Endothelial cell of umbilical vein (primary cell): ENCODE results near the gene TRAF3. TPM values are rescaled to one million over a fixed set of nuclear protein-coding genes. Genes with fewer than 3 reads are reported as not detected.

ENCODE experiments used
- BruUV-seq: library from RNA; stranded (reverse); fragments of 400-500 nt; replicated peaks from 2 replicates; lab custom pipeline; 2021; lab: Mats Ljungman, UMichigan
- CTCF ChIA-PET: fragments of 300-600, 350-600 bp; sonication (Branson Sonifier 250); formaldehyde crosslinking; loops from one replicate; lab custom pipeline; 2021; ENCODE audit warnings: antibody characterized with exemption, inconsistent platforms; lab: Charles Lee
- POLR2A ChIA-PET: fragments of 300-600, 350-600 bp; sonication (Branson Sonifier 250); formaldehyde crosslinking; loops from one replicate; lab custom pipeline; 2021; ENCODE audit warnings: antibody characterized with exemption, inconsistent platforms; lab: Charles Lee
- DNase-seq: peaks from one replicate; pipeline ENCODE4 v3.0.0-alpha.2; 2011; ENCODE audit warnings: low read depth, low spot score
- FAIRE-seq: peaks from 2 replicates; lab custom pipeline; 2011; peaks lifted over from hg19 to GRCh38; lab: Jason Lieb, UNC
- H2AFZ ChIP-seq: 2 replicates; pipeline ENCODE4 v1.6.0; 2012; ENCODE audit warnings: low read depth, low read length, control low read depth, inconsistent platforms
- H3K27ac ChIP-seq: 2 replicates; pipeline ENCODE4 v1.5.1; 2011; ENCODE audit warnings: low read depth, mild to moderate bottlenecking, control low read depth, low read length, moderate library complexity; ENCODE audit not compliant: insufficient read depth
- H3K27me3 ChIP-seq, 2 experiments: 2 replicates each; pipeline versions ENCODE4 v1.6.0 to v1.6.1; 2011; ENCODE audit warnings: low read length in 2 of 2, mixed read lengths in 1 of 2; ENCODE audit not compliant: control insufficient read depth in 2 of 2, insufficient read depth in 2 of 2
- H3K36me3 ChIP-seq, 2 experiments: 2 replicates in 1 of 2; 3 replicates in 1 of 2; pipeline ENCODE4 v1.5.1; 2011; ENCODE audit warnings: low read length in 2 of 2, mild to moderate bottlenecking in 1 of 2, moderate library complexity in 1 of 2; ENCODE audit not compliant: control insufficient read depth in 2 of 2, insufficient read depth in 2 of 2; ENCODE audit errors: extremely low read depth in 1 of 2
- H3K4me1 ChIP-seq: 3 replicates; pipeline ENCODE4 v1.5.1; 2011; ENCODE audit warnings: mild to moderate bottlenecking, low read length; ENCODE audit not compliant: control insufficient read depth, insufficient read depth; ENCODE audit errors: extremely low read depth
- H3K4me2 ChIP-seq: 2 replicates; pipeline ENCODE4 v1.6.1; 2011; ENCODE audit warnings: low read length, control low read depth, mixed read lengths; ENCODE audit not compliant: insufficient read depth
- H3K4me3 ChIP-seq, 3 experiments: fragments of 200-600 bp in 1 of 3; sonication (generic), shearing (Covaris generic) in 1 of 3; replicated peaks in 1 of 3; 2 replicates each; pipeline ENCODE4 v1.5.1; 2011 to 2016; ENCODE audit warnings: control low read depth in 3 of 3, low read length in 3 of 3, mild to moderate bottlenecking in 2 of 3, inconsistent platforms in 1 of 3, low read depth in 1 of 3, moderate library complexity in 1 of 3; ENCODE audit not compliant: insufficient read depth in 1 of 3
- H3K79me2 ChIP-seq: 2 replicates; pipeline ENCODE4 v1.6.0; 2012; ENCODE audit warnings: low read length, inconsistent platforms; ENCODE audit not compliant: control insufficient read depth, insufficient read depth
- H3K9ac ChIP-seq: replicated peaks from 2 replicates; pipeline ENCODE3; 2011; ENCODE audit warnings: low read length, control low read depth; ENCODE audit not compliant: insufficient read depth; ENCODE audit errors: extremely low read depth
- H3K9me1 ChIP-seq: replicated peaks from 3 replicates; pipeline ENCODE4 v1.6.0; 2011; ENCODE audit warnings: mild to moderate bottlenecking, low read length; ENCODE audit not compliant: control insufficient read depth, insufficient read depth; ENCODE audit errors: extremely low read depth
- H3K9me3 ChIP-seq: replicated peaks from 2 replicates; pipeline ENCODE4 v1.5.1; 2012; ENCODE audit warnings: low read length, inconsistent platforms; ENCODE audit not compliant: control insufficient read depth, insufficient read depth
- H4K20me1 ChIP-seq: replicated peaks from 2 replicates; pipeline ENCODE3; 2011; ENCODE audit warnings: mild to moderate bottlenecking, low read length; ENCODE audit not compliant: control insufficient read depth, insufficient read depth; ENCODE audit errors: extremely low read depth
- CTCF ChIP-seq, 2 donors: IDR thresholded peaks; 1 replicate in 1 of 2; 2 replicates in 1 of 2; pipeline ENCODE4 v1.5.1; 2011; ENCODE audit warnings: low read length in 2 of 2, mild to moderate bottlenecking in 2 of 2, moderate library complexity in 2 of 2, control low read depth in 1 of 2, inconsistent platforms in 1 of 2, low read depth in 1 of 2; ENCODE audit not compliant: insufficient read depth in 1 of 2; ENCODE audit errors: extremely low read depth in 1 of 2
- EZH2 ChIP-seq: IDR thresholded peaks from 2 replicates; pipeline ENCODE4 v1.6.1; 2012; ENCODE audit warnings: borderline replicate concordance, low read depth, mild to moderate bottlenecking, moderate library complexity, low read length, inconsistent platforms; ENCODE audit not compliant: severe bottlenecking
- FOS ChIP-seq: IDR thresholded peaks from 2 replicates; pipeline ENCODE4 v1.6.1; 2011; ENCODE audit warnings: mild to moderate bottlenecking, low read length, moderate library complexity, borderline replicate concordance; ENCODE audit not compliant: insufficient read depth
- MAX ChIP-seq: IDR thresholded peaks from 2 replicates; pipeline ENCODE4 v1.6.1; 2011; ENCODE audit not compliant: insufficient read depth, insufficient read length
- MYC ChIP-seq: IDR thresholded peaks from one replicate; pipeline ENCODE4 v1.6.1; 2011; ENCODE audit warnings: mild to moderate bottlenecking, low read depth, low read length
- POLR2A ChIP-seq: IDR thresholded peaks from 2 replicates; pipeline ENCODE4 v1.6.1; 2012; ENCODE audit warnings: low read depth, mild to moderate bottlenecking, control low read depth, low read length
- POLR2AphosphoS5 ChIP-seq: IDR thresholded peaks from 2 replicates; pipeline ENCODE4 v1.6.1; 2012; ENCODE audit warnings: low read depth, mild to moderate bottlenecking, control low read depth, low read length, moderate library complexity; ENCODE audit not compliant: insufficient read depth
- dilution Hi-C: fragments of 300-500 bp; cut with MboI; formaldehyde crosslinking; loops from one replicate; pipeline ENCODE4 v1.15.0; 2019; ENCODE audit warnings: low sequenced_read_pairs; ENCODE audit not compliant: extremely low pct_ligation_motif_present
- intact Hi-C: fragments of 100-400 bp; cut with micrococcal nuclease; formaldehyde crosslinking; loops from one replicate; pipeline ENCODE4 v1.10.0; 2022
- polyA plus RNA-seq, 4 experiments: library from polyadenylated mRNA; depleted of rRNA in 3 of 4; stranded (reverse) in 3 of 4; unstranded in 1 of 4; fragments of >200 nt; gene quantifications; 2 replicates each; pipeline versions ENCODE4 v1.2.1 to v1.2.3, GENCODE V29; 2011 to 2012; ENCODE audit warnings: missing spikeins in 1 of 4
- total RNA-seq: library from RNA; stranded (reverse); gene quantifications from 2 replicates; pipeline ENCODE4 v1.2.3, GENCODE V29; 2021

TRAF3 gene
- total and polyA plus RNA-seq, 2 donors (not counting 3 experiments of a cell fraction or from before 2014, with no cell fraction given) = 14.4 to 27.6 TPM

GRCh38 chr14:102913341-102914211 is 136.3 kb downstream of the TRAF3 start:
- Histone ChIP-seq H3K79me2 (no peaks in the 10 kb centered on the region), H3K27me3 (no peaks in the 10 kb centered on the region), H3K36me3 (no peaks in the 10 kb centered on the region), H3K9ac (no peak overlapping the region), H4K20me1 (no peaks in the 10 kb centered on the region), H2AFZ (no peak overlapping the region), H3K4me1 (no peaks in the 10 kb centered on the region), H3K4me2 (no peak overlapping the region), H3K4me3 (no peak overlapping the region), H3K9me3 (no peaks in the 10 kb centered on the region), H3K27ac (no peak overlapping the region), H3K9me1 (no peaks in the 10 kb centered on the region)
- dilution Hi-C loops (no loop called here), intact Hi-C loops (no loop called here)
- no peak for TF ChIP-seq CTCF (IDR thresholded peaks at IDR 0.05; ENCODE audit: extremely low read depth in 1 of 2, insufficient read depth in 1 of 2, low read depth in 1 of 2, low read length in 2 of 2)
- no peak for TF ChIP-seq POLR2AphosphoS5
- no peak for TF ChIP-seq POLR2A
- TF ChIP-seq MYC = no peak
- TF ChIP-seq FOS = no peak
- TF ChIP-seq EZH2 = no peak
- no peak for TF ChIP-seq MAX
- no peak for DNase-seq
- ChIA-PET POLR2A (no interaction called here), CTCF (interaction anchor here (0.7 to 2.9 kb wide), 2 partner anchors 219 kb away, joined by 3 to 21 read pairs; no protein-coding TSS in a partner anchor)
- BruUV-seq = no TSS peak
- no peak for FAIRE-seq
